HepG2 (cell line): ENCODE data around the gene U2AF2. TPM values are rescaled to one million over a fixed set of nuclear protein-coding genes. Genes with fewer than 3 reads are reported as not detected.

Experiments
- ATM ChIP-seq: fragments of 450-650 bp; IDR thresholded peaks from 2 replicates; pipeline ENCODE4 v1.7.1; 2017; ENCODE audit warnings: mild to moderate bottlenecking, borderline replicate concordance
- BRD4 ChIP-seq: sonication (generic); formaldehyde crosslinking; IDR thresholded peaks from 2 replicates; pipeline ENCODE4 v1.4.0; 2020; ENCODE audit warnings: missing genetic modification reagents
- CHCHD3 ChIP-seq: sonication (generic); formaldehyde crosslinking; IDR thresholded peaks from 2 replicates; pipeline ENCODE4 v1.8.0; 2022; ENCODE audit warnings: mild to moderate bottlenecking, missing genetic modification reagents, moderate library complexity
- DNMT3B ChIP-seq: conservative IDR thresholded peaks from 2 replicates; pipeline ENCODE4 v1.6.1; 2016; ENCODE audit warnings: missing biosample characterization, control low read depth
- FIP1L1 ChIP-seq: fragments of 200-400 bp; formaldehyde crosslinking; IDR thresholded peaks from 2 replicates; pipeline ENCODE4 v1.6.1; 2018; ENCODE audit warnings: low read depth, mild to moderate bottlenecking, low read length, moderate library complexity, borderline replicate concordance; ENCODE audit not compliant: insufficient read depth
- GATAD1 ChIP-seq: IDR thresholded peaks from 2 replicates; pipeline ENCODE4 v1.6.1; 2016; ENCODE audit warnings: missing genetic modification reagents, missing compliant biosample characterization
- HMG20A ChIP-seq: IDR thresholded peaks from 2 replicates; pipeline ENCODE4 v1.6.1; 2016; ENCODE audit warnings: borderline replicate concordance
- NFIB ChIP-seq: sonication (generic); formaldehyde crosslinking; IDR thresholded peaks from 2 replicates; pipeline ENCODE4 v1.9.0; 2021; ENCODE audit warnings: missing genetic modification reagents, mild to moderate bottlenecking, borderline replicate concordance
- PRDM4 ChIP-seq: sonication (generic); formaldehyde crosslinking; IDR thresholded peaks from 2 replicates; pipeline ENCODE4 v1.9.0; 2021; ENCODE audit warnings: missing genetic modification reagents, borderline replicate concordance
- RNF2 ChIP-seq: fragments of 450-650 bp; conservative IDR thresholded peaks from 2 replicates; pipeline ENCODE4 v1.6.1; 2016; ENCODE audit warnings: low read depth
- U2AF2 ChIP-seq: fragments of 200-400 bp; formaldehyde crosslinking; IDR thresholded peaks from 2 replicates; pipeline ENCODE4 v1.6.1; 2017; ENCODE audit warnings: low read depth, mild to moderate bottlenecking, low read length
- ZNF235 ChIP-seq: sonication (generic); formaldehyde crosslinking; IDR thresholded peaks from 2 replicates; pipeline ENCODE4 v1.8.1; 2023; ENCODE audit warnings: mild to moderate bottlenecking, missing genetic modification reagents, borderline replicate concordance
- ZNF441 ChIP-seq: sonication (generic); formaldehyde crosslinking; IDR thresholded peaks from 2 replicates; pipeline ENCODE4 v1.7.0; 2021; ENCODE audit warnings: missing genetic modification reagents, borderline replicate concordance
- ZNF615 ChIP-seq: sonication (generic); formaldehyde crosslinking; IDR thresholded peaks from 2 replicates; pipeline ENCODE4 v1.5.0; 2020; ENCODE audit warnings: mild to moderate bottlenecking, missing genetic modification reagents, borderline replicate concordance
- ZNF746 ChIP-seq: sonication (generic); formaldehyde crosslinking; IDR thresholded peaks from 2 replicates; pipeline ENCODE4 v1.8.0; 2022; ENCODE audit warnings: mild to moderate bottlenecking, missing genetic modification reagents
- polyA plus RNA-seq, 8 experiments: library from polyadenylated mRNA; depleted of rRNA in 3 of 8; stranded (reverse) in 7 of 8; unstranded in 1 of 8; fragments of >200 nt; fragmentation: Illumina TruSeq in 4 of 8; extraction: Trizol in 4 of 8; gene quantifications; 2 replicates each; pipeline versions ENCODE4 v1.2.1 to v1.2.3, GENCODE V29; 2011 to 2016; ENCODE audit warnings: low read depth in 4 of 8, missing spikeins in 1 of 8, mixed read lengths in 1 of 8; ENCODE audit not compliant: insufficient read depth in 1 of 8
- total RNA-seq, 5 experiments: library from RNA; depleted of rRNA; stranded (reverse); fragments of >200 nt; fragmentation: Illumina TruSeq; extraction: Trizol; gene quantifications; 2 replicates each; pipeline ENCODE4 v1.2.3, GENCODE V29; 2016; ENCODE audit warnings: low read depth in 1 of 5
- TF ChIP-seq, protein P1 (sequence below): IDR thresholded peaks from 2 replicates; pipeline ENCODE4 v1.4.0; 2020; ENCODE audit warnings: mild to moderate bottlenecking, missing genetic modification reagents
- TF ChIP-seq, protein P2 (sequence below): sonication (generic); formaldehyde crosslinking; IDR thresholded peaks from 2 replicates; pipeline ENCODE4 v1.4.0; 2020; ENCODE audit warnings: low read depth, mild to moderate bottlenecking, missing genetic modification reagents
- TF ChIP-seq, protein P3 (sequence below), 2 experiments: IDR thresholded peaks; 2 replicates each; pipeline ENCODE4 v1.6.1; 2011 to 2012; ENCODE audit warnings: low read length in 2 of 2, borderline replicate concordance in 1 of 2, low read depth in 1 of 2, mild to moderate bottlenecking in 1 of 2, moderate library complexity in 1 of 2

U2AF2 gene
- total and polyA plus RNA-seq, 2 of the 13 experiments (the other 11 are each of a cell fraction or from before 2014, with no cell fraction given) = 84.3 to 124 TPM

DNA sequence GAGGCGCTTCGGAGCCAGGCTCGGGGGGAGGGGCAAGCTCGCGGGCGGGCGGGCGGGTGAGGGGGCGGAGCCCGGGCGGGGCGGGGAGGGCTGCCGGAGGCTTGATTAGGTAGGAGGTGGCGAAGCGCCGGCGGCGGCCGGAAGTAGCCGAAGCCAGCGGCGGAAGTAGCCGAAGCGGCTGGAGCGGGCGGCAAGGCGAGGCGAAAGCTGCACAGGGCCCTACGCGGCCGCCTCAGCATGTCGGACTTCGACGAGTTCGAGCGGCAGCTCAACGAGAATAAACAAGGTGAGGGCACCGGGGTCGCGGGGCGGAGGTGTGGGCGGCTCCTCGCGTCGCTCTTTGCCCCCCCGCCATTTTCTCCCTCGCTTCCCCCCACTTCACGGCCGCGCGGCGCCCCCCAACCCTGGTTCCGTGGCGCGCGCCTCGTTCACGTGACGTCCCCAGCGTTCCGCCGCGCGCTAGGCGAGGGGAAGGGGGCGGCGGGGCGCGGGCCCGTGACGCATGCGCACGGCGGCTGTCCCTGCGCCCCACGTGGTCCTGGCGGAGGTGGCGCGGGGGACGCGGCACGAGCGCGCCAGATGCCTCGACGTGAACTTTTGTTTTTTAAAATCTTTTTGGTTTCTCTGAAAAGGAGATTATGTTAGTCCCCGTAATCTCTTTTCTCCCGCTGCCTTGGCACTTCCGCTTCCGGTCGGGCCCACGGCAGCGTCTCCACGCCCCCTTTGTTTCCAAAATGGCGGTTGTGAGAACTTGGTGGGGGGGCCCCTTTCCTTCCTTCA is at the start of gene U2AF2 (continued):
- TF ChIP-seq CHCHD3 (CRISPR knock-in tag) = no peak
- no peak for TF ChIP-seq PRDM4 (CRISPR knock-in tag)
- TF ChIP-seq, protein P1, sequence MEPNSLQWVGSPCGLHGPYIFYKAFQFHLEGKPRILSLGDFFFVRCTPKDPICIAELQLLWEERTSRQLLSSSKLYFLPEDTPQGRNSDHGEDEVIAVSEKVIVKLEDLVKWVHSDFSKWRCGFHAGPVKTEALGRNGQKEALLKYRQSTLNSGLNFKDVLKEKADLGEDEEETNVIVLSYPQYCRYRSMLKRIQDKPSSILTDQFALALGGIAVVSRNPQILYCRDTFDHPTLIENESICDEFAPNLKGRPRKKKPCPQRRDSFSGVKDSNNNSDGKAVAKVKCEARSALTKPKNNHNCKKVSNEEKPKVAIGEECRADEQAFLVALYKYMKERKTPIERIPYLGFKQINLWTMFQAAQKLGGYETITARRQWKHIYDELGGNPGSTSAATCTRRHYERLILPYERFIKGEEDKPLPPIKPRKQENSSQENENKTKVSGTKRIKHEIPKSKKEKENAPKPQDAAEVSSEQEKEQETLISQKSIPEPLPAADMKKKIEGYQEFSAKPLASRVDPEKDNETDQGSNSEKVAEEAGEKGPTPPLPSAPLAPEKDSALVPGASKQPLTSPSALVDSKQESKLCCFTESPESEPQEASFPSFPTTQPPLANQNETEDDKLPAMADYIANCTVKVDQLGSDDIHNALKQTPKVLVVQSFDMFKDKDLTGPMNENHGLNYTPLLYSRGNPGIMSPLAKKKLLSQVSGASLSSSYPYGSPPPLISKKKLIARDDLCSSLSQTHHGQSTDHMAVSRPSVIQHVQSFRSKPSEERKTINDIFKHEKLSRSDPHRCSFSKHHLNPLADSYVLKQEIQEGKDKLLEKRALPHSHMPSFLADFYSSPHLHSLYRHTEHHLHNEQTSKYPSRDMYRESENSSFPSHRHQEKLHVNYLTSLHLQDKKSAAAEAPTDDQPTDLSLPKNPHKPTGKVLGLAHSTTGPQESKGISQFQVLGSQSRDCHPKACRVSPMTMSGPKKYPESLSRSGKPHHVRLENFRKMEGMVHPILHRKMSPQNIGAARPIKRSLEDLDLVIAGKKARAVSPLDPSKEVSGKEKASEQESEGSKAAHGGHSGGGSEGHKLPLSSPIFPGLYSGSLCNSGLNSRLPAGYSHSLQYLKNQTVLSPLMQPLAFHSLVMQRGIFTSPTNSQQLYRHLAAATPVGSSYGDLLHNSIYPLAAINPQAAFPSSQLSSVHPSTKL (CRISPR knock-in tag) = peak; percentile 9; the same call in 1 of the 2 replicates
- TF ChIP-seq BRD4 (CRISPR knock-in tag) = no peak
- peak; percentile 31; the same call in 1 of the 2 replicates for TF ChIP-seq ZNF441 (CRISPR knock-in tag)
- TF ChIP-seq RNF2 = peak; percentile 92
- TF ChIP-seq, protein P2, sequence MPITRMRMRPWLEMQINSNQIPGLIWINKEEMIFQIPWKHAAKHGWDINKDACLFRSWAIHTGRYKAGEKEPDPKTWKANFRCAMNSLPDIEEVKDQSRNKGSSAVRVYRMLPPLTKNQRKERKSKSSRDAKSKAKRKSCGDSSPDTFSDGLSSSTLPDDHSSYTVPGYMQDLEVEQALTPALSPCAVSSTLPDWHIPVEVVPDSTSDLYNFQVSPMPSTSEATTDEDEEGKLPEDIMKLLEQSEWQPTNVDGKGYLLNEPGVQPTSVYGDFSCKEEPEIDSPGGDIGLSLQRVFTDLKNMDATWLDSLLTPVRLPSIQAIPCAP (CRISPR knock-in tag) = no peak
- no peak for TF ChIP-seq ZNF615 (CRISPR knock-in tag)
- TF ChIP-seq, protein P3, sequence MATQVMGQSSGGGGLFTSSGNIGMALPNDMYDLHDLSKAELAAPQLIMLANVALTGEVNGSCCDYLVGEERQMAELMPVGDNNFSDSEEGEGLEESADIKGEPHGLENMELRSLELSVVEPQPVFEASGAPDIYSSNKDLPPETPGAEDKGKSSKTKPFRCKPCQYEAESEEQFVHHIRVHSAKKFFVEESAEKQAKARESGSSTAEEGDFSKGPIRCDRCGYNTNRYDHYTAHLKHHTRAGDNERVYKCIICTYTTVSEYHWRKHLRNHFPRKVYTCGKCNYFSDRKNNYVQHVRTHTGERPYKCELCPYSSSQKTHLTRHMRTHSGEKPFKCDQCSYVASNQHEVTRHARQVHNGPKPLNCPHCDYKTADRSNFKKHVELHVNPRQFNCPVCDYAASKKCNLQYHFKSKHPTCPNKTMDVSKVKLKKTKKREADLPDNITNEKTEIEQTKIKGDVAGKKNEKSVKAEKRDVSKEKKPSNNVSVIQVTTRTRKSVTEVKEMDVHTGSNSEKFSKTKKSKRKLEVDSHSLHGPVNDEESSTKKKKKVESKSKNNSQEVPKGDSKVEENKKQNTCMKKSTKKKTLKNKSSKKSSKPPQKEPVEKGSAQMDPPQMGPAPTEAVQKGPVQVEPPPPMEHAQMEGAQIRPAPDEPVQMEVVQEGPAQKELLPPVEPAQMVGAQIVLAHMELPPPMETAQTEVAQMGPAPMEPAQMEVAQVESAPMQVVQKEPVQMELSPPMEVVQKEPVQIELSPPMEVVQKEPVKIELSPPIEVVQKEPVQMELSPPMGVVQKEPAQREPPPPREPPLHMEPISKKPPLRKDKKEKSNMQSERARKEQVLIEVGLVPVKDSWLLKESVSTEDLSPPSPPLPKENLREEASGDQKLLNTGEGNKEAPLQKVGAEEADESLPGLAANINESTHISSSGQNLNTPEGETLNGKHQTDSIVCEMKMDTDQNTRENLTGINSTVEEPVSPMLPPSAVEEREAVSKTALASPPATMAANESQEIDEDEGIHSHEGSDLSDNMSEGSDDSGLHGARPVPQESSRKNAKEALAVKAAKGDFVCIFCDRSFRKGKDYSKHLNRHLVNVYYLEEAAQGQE (IDR thresholded peaks at IDR 0.05; ENCODE audit: borderline replicate concordance in 1 of 2, low read depth in 1 of 2, low read length in 2 of 2) = peak in 1 of 2 experiments; percentile 19; a peak in 1 of 4 replicates
- TF ChIP-seq U2AF2 = no peak
- no peak for TF ChIP-seq ATM
- TF ChIP-seq ZNF746 (CRISPR knock-in tag) = no peak; the same call in 1 of the 2 replicates
- peak; percentile 81 for TF ChIP-seq GATAD1
- TF ChIP-seq DNMT3B (CRISPR knock-in tag) = 0 out of 2 replicates have a peak, but pooled peaks have one; percentile 11
- no peak for TF ChIP-seq NFIB
- no peak for TF ChIP-seq FIP1L1
- no peak; the same call in 1 of the 2 replicates for TF ChIP-seq ZNF235
- no peak for TF ChIP-seq HMG20A (CRISPR knock-in tag)
